HG03378 (cell line): Measurements from ENCODE around the gene PPTC7.
"Not testable (repeated sequence)": the region's sequence is repeated elsewhere in the genome, so short reads cannot be mapped to it uniquely, and the experiment has no call there.

Experiments
- ATAC-seq: cut with Tn5 transposase; IDR thresholded peaks from one replicate; pipeline ENCODE4 v1.9.1; 2021; ENCODE audit warnings: mild to moderate bottlenecking, moderate library complexity; ENCODE audit not compliant: unreplicated experiment

The PPTC7 gene

DNA sequence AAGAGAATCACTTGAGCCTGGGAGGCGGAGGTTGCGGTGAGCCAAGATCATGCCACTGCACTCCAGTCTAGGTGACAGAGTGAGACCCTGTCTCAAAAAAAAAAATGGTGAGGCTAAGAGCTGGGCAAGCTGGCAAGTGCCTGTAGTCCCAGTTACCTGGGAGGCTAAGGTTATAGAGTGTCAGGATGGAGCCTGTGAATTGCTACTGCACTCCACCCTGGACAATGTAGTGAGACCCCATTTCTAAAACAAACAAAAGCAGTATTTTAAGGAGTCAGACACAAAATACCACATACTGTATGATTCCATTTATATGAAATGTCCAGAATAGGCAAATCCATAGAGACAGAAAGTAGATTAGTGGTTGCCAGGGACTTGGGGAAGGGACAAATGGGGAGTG lies 4.0 kb upstream of the PPTC7 start:
- not testable (repeated sequence) for ATAC-seq

DNA sequence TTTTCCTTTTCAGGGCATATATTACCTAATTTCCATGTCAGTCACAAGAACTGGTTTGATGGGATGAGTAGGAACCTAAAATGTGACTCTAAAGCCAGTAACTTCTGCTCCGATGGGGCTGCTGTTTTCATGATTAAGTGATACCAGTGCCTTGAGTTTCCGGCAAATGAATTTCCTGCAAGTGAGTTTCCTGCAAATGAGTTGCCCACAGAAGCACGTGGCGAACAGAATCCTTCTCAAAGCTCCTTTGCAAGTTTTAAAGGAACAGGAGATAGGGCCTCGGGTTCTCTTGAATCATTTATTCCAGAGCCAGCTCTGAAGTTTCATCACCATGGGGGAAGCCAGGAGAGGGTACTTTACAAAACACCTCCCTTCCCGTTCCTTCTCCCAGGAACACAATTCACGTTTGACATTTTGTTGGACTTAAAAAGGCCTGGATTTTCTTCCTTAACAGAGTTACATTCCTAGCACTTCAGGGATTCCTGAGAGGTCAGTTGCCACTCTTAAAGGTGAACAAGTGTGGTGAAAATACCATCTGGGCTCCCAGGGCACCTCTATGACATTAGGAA lies 2.2 kb upstream of the PPTC7 start:
- no peak for ATAC-seq

DNA sequence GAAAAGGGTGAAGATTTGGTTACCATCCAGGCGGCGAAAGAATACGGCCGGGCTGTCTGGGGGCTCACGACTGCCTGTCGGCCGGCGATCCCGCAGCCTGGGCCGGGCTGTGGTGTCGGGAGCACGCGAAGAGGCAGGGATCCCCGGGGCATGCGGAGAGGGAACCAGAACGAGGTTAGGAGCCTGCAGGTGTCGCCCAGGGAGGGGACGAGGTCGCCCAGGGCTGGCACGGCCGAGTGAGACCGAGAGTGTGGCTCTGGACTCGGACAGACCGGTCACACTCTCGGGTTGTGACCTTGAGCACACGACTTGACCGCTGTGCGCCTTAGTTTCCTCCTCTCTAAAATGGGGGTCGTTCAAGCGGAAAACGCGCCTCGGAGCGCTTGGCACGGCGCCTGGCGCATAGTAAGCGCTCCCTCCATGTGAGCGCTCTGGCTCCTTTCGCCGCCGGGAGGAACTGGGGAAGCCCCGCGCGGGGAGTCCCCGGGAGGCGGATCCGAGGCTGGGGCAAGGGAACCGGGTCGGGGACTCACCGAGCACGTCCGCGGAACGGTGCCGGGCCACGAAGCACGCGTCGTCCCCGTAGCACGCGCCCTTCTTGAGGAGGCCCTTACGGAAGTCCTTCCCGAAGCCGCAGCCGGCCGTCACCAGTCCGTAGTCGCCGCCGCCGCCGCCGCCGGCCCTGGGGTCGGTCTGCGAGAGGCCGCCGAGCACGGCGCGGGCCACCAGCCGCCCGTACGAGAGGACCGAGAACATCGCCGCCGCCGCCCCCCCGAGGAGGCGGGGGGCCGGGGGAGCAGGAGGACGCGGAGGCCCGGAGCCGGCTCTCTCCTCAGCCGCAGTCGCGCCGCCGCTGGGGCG lies 612 bp downstream of the PPTC7 start:
- peak; percentile 35 for ATAC-seq

DNA sequence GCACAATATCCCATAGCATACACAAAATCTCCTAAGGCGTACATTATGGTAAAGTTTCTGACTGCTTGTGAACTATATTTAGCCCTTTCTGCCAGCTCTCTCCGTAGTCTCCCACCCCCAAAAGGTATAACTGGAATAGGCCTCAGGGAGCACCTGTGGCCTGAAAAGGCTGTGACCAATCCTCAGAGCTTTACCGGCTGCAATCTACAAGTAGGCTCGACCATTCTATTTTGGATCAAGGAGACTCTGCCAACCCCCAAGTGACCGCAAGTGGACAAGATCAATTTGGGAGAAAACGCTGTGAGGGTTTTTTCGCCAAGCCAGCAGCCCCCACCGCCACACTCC lies 1.2 kb downstream of the PPTC7 start:
- ATAC-seq = no peak

DNA sequence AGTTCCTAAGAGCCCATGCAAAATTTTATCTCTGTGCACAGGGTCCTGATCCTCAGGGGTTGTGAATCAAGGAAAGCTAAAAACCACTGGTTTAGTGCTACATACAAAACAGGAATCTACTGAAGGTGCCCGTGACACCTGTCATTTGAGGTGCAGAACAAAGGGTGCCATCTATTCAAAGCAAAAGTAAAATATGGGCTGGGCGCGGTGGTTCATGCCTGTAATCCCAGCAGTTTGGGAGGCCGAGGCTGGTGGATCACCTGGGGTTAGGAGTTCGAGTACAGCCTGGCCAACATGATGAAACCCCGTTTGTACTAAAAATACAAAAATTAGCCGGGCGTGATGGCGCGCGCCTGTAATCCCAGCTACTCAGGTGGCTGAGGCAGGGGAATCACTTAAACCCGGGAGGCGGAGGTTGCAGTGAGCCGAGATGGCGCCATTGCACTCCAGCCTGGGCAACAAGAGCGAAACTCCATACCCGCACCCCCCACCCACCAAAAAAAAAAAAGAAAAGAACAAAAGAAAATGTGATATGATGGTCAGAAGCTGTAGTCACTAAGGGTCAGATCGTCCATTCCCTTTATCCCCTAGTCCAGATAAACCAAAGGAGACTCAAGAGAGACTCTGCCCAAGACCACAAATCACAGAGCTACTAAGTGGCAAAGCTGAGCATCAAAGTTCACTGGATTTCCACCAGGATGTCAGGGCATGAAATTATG lies 3.4 kb downstream of the PPTC7 start:
- ATAC-seq = no peak

DNA sequence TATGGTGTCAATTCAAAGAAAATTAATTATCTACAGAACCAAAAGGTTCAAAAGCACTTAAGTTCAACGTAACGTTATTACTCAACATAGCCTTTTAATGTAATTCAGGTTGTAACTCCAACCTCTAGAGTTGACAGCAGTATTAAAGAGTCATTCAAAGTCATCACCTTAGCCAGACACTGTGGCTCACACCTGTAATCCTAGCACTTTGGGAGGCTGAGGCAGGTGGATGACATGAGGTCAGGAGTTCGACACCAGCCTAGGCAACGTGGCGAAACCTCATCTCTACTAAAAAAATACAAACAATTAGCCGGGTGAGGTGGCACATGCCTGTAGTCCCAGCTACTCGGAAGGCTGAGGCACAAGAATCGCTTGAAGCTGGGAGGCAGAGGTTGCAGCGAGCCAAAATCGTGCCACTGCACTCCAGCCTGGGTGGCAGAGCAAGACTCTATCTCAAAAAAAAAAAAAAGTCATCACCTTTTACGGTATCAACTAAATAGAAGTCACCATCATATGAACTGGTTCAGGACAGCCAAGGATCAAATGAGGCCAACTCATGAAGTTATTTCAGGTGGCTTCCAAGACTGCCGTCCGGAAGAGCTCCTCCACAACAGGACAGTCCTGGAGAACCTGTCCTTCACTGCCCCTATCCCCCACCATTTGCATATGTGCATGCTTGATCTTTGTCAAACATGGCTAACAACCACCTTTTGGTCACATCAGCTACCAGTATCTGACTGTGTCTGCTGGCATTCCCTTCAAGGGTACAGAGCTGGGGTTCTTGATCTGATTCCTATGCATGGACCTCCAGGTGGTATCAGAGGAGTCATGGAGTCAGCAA lies 4.2 kb downstream of the PPTC7 start:
- peak; percentile 18 for ATAC-seq

DNA sequence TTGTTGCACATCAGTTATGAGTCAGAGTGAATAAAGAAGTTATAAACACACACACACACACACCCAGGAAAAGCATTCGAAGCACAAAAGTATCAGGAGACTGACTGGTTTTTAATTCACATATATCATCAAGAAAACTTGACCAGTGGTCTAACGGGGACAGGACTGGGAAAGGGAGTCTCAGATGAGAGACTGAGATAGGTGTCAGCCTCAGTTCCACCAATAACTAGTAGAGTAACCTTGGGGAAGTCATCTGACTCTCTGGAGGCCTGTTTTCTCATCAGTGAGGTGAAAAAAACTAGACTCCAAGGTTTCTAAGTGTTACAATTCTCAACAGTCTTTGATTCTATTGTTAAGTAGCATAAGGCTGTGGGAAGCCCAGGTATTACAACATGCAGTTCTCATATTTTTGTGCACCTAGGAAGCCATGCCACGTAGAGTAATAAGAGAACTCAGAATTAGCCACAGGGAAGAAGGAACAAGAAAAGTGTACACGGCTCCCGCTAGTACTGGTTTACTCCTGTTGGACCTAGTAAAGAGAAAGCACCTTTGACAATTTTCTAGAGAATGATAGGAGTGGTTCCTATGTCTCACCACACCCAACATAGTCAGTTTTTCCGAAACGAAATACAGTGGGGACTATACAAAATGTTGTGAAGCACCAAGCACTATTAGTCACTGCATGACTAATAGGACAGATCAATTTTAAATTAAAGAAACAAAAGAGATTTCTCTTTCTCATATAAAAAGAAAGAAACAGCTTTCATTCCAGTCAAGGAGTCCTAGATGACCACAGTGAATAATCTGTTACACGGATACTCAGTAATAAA lies 5.0 kb downstream of the PPTC7 start:
- peak; percentile 35 for ATAC-seq

DNA sequence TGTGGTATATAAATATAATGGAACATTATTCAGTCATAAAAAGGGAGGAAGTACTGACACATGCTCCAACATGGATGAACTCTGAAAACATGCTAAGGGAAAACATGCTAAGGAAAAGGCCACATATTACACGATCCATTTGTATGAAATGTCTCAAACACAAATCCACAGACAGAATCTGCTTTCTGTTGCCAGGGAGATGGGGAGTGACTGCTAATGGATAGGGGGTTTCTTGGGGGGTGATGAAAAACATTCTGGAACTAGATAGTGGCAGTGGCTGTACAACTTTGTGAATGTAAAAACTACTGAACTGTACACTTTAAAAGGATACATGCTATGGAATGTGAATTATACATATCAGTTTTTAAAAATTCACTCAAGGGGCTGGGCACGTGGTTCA lies 6.6 kb downstream of the PPTC7 start:
- ATAC-seq = no peak

DNA sequence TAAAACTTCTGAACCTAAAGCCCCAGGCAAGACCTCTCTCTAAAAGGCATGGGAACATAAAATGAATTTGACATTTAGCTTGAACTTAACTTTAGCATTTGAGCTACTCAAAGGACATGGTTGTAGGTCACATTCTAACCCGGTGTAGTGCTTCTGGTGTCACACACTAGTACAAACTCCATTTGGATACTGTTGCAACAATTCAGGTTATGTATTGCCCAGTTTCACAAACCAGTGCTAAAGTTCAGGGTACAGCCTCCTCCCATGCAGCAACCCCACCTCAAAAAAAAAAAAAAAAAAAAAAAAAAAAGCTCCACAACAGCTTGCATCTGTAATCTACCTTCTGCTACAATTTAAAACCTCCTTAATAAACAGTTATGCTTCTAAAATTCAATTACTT lies 7.8 kb downstream of the PPTC7 start:
- ATAC-seq = no peak

DNA sequence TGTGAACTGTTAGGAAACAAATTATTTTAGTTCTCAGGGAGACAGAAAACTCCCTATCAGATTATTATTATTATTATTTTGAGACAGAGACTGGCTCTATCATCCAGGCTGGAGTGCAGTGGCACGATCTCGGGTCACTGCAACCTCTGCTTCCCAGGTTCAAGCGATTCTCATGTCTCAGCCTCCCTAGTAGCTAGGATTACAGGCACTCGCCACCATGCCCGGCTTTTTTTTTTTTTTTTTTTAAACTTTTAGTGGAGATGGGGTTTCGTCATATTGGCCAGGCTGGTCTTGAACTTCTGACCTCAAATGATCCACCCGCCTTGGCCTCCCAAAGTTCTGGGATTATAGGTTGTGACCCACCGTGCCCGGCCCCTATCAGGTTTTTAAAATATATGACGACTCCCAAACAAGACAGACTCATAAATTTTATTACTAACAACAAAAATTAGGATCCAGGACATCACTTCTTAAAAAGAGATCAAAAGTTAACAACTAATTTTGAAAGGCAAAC lies 8.3 kb downstream of the PPTC7 start:
- ATAC-seq = not testable (repeated sequence)

DNA sequence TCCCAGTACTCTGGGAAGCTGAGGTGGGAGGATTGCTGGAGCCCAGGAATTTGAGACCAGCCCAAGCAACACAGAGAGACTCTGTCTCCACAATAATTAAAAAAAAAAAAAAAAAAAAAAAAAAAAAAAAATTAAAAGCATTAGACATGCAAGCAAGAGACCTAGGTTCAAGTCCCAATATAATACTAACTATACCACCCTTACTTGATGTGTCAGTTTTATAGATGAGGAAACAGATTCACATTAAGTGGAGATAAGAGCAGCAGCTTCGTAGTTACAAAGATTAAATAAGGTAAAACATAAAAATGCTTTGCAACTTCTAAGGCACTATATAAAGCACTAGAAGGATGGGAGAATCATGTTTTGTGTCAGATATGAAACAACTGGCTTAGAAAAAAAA lies 9.1 kb downstream of the PPTC7 start:
- ATAC-seq = no peak

DNA sequence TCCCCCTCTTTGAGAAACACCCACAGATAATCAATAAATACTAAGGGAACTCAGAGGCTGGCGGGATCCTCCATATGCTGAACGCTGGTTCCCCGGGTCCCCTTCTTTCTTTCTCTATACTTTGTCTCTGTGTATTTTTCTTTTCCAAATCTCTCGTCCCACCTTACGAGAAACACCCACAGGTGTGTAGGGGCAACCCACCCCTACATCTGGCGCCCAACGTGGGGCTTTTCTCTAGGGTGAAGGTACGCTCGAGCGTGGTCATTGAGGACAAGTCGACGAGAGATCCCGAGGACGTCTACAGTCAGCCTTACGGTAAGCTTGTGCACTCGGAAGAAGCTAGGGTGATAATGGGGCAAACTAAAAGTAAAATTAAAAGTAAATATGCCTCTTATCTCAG lies 12.3 kb downstream of the PPTC7 start:
- ATAC-seq = not testable (repeated sequence)

DNA sequence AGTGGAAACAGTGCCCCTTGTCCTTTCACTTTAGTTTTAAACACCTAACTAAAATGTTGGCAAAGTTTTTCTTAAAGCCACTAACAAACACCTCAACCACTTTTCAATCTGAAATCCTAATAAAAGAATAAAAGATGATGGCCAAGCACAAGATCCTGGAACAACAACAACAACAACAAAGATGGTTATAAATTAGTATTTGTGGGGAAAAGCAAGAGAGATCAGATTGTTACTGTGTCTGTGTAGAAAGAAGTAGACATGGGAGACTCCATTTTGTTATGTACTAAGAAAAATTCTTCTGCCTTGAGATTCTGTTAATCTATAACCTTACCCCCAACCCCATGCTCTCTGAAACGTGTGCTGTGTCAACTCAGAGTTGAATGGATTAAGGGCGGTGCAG lies 13.3 kb downstream of the PPTC7 start:
- ATAC-seq = not testable (repeated sequence)

DNA sequence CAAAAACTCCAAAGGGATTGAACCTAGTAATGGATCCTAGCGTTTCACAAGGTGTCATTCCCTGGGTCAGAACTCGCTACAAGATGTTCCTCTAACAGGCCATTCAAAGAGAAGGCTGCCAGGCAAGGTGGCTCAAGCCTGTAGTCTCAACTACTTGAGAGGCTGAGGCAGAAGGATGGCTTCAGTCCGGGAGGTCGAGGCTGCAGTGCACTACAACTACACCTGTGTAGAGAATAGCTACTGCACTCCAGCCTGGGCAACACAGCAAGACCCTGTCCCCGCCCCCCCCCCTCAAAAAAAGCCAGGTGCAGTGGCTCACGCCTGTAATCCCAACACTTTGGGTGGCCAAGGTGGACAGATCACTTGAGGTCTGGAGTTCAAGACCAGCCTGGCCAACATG lies 14.4 kb downstream of the PPTC7 start:
- ATAC-seq = no peak

DNA sequence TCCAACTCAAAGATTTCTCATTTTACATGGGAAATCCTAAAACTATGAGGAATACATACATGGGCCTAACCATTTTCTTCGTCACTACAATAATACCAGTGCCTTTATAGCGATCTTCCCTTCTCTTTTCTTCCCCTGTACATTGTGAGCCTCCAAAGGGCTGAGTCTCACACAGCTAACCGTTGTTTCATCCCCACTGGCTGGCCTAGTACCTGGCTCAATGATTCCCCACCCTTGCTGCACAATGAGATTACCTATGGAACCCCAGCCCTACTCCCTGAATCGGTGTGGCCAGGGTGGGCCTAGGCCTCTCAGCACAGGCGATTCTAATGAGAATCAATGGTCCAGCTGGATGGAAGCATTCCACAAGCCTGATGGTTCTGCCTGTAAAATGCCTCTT lies 16.1 kb downstream of the PPTC7 start:
- no peak for ATAC-seq

DNA sequence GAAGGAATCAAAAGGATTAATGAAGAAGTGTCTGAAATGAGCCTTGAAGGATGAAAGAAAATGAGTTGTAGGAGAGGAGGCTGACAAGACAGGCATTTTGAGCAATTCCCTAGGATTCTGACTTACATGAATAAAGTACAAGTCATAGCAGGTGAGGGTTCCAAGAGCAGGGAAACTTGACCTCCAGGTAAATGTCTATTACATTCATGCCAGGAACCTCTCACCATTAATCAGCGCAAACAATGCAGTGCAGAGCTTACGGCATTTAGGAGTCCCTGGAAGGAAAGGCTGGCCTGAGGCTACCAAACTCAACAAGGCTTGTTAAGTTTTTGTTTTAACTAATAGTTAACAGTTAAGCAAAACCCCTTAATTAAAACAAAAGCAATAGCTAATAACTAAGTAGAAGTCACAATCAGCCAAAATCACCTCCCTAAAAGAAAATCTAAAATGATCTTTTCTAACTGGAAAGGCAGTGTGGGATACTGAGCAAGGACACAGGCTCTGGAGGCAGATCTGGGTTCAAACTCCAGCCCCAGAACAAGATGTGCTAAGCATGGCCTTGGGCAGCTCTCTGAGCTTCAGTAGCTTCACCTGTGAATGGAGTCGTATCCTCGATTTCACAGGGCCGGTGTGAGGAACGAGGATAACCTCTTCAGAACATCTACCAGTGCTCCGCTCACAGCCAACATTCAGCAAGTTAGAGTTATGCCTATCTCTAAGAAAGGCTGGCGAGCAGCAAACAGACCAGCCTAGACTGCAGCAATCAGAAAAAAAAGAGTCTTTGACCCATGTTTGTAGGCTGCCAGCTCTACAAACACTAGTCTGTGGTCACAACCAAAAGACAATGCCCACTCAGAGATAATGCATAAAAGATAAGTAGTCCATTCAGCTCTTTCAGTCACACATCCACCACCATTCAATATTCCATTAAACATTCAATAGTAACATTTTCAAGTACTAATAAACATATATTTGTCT lies 16.9 kb downstream of the PPTC7 start:
- ATAC-seq = no peak

DNA sequence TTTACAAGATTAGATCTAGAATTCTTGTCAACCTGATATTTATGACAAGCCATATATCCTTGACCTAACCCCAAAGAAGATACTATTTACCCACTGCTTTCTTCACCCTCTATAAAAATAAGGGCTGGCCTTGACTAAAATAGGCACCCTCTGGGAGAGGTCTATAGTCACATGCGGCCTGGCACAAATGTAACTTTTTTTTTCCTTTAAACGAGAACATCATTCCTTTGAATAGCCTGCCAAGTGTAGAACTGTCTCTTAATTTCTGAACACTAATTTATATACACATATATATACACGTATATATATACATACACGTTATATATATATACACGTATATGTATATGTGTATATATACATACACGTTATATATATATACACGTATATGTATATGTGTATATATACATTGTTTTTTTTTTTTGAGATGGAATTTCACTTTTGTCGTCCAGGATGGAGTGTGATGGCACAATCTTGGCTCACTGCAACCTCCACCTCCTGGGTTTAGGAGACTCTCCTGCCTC lies 18.6 kb downstream of the PPTC7 start:
- ATAC-seq = no peak

DNA sequence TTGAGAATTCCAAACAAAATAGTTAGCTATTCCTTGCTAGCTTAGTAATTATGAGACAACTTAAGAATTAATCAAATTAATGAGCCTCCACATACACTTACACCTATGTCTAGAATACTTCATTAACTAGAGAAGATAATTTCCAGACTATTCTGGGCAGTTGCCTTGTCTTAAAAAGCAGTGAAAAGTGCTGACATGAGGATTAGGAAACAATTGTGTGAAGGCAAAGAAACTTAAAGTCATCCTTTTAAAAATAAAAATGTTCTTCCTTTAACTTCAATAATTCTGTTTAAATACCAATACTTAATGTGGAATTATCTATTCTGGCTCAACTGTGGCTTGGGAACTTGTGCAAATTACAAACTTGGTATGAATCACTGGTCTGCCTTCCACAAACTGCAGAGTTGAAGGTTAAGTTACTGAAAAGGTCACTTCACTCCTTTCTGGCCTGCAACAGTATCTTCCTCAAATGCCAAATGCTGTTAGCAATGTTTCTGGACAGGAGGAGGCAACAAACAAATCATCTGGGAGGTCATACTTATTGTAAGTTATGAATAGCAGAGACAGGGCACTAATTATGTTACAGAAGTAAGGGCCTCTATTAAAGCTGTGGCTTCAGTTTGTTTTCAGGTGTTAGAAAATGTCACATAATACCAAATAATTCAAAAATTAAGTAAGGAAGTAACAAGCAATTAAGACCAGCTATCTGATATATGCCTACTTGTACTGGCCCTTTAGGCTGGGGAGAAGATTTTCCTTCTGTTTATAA lies 19.2 kb downstream of the PPTC7 start:
- ATAC-seq = no peak
